Fibroblast of mammary gland (primary cell): ENCODE data around the gene RNASEH2A.

Experiments used
- DNase-seq: peaks from one replicate; pipeline ENCODE4 v3.0.0-alpha.2; 2010; ENCODE audit warnings: low read depth
- H3K4me3 ChIP-seq: 2 replicates; pipeline ENCODE4 v1.5.1; 2011; ENCODE audit warnings: low read depth, mild to moderate bottlenecking, low read length, moderate library complexity; ENCODE audit not compliant: control insufficient read depth
- TF ChIP-seq, protein P1 (sequence below): conservative IDR thresholded peaks from 2 replicates; pipeline ENCODE4 v1.5.1; 2011; ENCODE audit warnings: low read depth, low read length, inconsistent platforms; ENCODE audit not compliant: control insufficient read depth, insufficient read depth

Gene RNASEH2A

DNA sequence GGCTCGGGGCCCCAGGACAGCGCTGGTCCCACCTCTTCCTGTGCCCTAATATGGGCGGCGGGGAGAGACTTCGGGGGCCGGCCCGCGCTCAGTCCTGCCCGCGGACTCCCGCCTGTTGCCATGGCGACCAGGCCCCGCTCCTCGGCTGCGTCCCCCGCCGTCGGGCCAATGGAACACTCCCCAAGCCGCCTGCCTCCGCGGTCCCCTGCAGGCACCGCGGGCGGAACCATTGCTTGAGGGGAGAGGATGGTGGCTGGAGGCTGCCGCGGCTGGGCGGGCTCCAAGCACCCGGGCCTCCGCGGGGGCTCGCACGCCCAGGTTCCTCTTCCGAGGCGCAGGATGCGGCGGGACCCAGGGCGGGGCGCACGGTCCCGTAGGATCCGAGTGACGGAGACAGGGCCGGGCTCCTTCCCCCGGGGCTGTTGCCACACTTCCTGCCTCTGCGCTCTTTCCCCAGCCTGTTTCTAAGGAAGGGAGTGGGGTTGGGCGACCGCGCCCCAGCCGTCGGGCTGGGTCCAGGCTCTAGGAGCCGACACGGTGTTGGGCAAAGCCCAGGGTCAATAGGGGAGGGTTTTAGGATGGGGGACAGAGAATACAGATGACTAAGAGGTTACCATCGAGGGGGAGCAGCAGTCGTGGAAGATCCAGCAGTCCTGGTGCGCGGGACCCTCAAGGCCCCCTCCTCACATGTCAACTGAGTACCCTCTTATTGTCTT, 16.3 kb upstream of the RNASEH2A start:
- DNase-seq = peak; percentile 90
- peak overlapping the region; percentile 44 for H3K4me3 ChIP-seq
- TF ChIP-seq, protein P1, sequence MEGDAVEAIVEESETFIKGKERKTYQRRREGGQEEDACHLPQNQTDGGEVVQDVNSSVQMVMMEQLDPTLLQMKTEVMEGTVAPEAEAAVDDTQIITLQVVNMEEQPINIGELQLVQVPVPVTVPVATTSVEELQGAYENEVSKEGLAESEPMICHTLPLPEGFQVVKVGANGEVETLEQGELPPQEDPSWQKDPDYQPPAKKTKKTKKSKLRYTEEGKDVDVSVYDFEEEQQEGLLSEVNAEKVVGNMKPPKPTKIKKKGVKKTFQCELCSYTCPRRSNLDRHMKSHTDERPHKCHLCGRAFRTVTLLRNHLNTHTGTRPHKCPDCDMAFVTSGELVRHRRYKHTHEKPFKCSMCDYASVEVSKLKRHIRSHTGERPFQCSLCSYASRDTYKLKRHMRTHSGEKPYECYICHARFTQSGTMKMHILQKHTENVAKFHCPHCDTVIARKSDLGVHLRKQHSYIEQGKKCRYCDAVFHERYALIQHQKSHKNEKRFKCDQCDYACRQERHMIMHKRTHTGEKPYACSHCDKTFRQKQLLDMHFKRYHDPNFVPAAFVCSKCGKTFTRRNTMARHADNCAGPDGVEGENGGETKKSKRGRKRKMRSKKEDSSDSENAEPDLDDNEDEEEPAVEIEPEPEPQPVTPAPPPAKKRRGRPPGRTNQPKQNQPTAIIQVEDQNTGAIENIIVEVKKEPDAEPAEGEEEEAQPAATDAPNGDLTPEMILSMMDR = no peak

DNA sequence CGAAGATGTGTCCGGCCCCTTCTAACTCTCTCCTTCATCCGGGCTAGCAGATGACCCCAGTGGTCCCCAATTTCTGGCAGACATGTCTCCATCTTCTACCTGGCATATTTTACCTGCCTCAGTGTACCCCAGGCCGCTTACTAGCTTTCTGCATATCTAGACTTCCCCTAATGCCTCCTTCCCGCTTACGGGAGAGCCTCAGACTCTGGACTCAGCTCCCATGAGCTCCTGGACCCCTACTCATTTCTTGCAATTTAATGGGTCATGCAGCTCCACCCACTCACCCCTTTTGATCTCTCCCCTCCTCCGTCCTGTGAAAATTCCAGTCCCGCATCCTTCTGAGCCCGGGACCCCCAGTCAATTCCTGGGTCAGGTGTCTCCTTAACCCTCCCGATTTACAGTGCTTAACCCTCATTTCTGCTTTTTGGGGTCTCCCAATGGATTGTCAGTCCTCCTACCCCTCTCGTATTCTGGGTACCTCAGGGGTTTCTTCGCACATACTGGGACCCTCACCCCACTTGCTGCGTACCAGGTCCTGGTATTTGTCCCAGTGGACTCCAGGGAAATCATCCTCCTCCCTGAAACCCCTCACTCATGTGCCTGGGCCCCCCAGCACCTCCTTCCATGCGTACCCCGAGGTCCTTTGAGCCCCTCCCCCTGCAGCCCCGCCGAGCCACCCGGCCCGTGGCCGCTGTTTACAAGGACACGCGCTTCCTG, 15.6 kb upstream of the RNASEH2A start:
- H3K4me3 ChIP-seq = peak overlapping the region; percentile 44
- TF ChIP-seq, protein P1 = no peak
- no peak for DNase-seq

DNA sequence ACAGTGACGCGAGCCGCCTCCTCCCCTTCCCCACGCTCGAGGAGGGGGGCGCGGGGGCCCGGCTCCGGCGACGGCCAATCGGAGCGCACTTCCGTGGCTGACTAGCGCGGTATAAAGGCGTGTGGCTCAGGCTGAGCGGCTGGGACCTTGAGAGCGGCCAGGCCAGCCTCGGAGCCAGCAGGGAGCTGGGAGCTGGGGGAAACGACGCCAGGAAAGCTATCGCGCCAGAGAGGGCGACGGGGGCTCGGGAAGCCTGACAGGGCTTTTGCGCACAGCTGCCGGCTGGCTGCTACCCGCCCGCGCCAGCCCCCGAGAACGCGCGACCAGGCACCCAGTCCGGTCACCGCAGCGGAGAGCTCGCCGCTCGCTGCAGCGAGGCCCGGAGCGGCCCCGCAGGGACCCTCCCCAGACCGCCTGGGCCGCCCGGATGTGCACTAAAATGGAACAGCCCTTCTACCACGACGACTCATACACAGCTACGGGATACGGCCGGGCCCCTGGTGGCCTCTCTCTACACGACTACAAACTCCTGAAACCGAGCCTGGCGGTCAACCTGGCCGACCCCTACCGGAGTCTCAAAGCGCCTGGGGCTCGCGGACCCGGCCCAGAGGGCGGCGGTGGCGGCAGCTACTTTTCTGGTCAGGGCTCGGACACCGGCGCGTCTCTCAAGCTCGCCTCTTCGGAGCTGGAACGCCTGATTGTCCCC, 14.9 kb upstream of the RNASEH2A start, which contains the start of gene JUNB:
Gene JUNB, plus strand, starts transcription at position 142 of the 706 bp plus-strand sequence. Its CDS starts 286 bp downstream, at position 428.
- TF ChIP-seq, protein P1 = no peak
- peak; percentile 95 for DNase-seq
- peak within 1 kb of the TSS; percentile 88 for H3K4me3 ChIP-seq

DNA sequence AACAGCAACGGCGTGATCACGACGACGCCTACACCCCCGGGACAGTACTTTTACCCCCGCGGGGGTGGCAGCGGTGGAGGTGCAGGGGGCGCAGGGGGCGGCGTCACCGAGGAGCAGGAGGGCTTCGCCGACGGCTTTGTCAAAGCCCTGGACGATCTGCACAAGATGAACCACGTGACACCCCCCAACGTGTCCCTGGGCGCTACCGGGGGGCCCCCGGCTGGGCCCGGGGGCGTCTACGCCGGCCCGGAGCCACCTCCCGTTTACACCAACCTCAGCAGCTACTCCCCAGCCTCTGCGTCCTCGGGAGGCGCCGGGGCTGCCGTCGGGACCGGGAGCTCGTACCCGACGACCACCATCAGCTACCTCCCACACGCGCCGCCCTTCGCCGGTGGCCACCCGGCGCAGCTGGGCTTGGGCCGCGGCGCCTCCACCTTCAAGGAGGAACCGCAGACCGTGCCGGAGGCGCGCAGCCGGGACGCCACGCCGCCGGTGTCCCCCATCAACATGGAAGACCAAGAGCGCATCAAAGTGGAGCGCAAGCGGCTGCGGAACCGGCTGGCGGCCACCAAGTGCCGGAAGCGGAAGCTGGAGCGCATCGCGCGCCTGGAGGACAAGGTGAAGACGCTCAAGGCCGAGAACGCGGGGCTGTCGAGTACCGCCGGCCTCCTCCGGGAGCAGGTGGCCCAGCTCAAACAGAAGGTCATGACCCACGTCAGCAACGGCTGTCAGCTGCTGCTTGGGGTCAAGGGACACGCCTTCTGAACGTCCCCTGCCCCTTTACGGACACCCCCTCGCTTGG, 14.1 kb upstream of the RNASEH2A start:
- peak; percentile 54 for DNase-seq
- H3K4me3 ChIP-seq = peak overlapping the region; percentile 88

DNA sequence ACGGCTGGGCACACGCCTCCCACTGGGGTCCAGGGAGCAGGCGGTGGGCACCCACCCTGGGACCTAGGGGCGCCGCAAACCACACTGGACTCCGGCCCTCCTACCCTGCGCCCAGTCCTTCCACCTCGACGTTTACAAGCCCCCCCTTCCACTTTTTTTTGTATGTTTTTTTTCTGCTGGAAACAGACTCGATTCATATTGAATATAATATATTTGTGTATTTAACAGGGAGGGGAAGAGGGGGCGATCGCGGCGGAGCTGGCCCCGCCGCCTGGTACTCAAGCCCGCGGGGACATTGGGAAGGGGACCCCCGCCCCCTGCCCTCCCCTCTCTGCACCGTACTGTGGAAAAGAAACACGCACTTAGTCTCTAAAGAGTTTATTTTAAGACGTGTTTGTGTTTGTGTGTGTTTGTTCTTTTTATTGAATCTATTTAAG, 13.5 kb upstream of the RNASEH2A start:
- peak overlapping the region; percentile 88 for H3K4me3 ChIP-seq
- TF ChIP-seq, protein P1 = no peak
- no peak for DNase-seq

More for the DNA sequence above, 14.1 kb upstream of the RNASEH2A start:
- TF ChIP-seq, protein P1 = no peak
